K562 (cell line): ENCODE measurements around the gene MINK1. TPM values are rescaled to one million over a fixed set of nuclear protein-coding genes. Genes with fewer than 3 reads are reported as not detected.
A peak's percentile ranks its signal among the peaks of the same experiment; 100 is the strongest.

Experiments
- ATAC-seq: fragments of 200-7000 bp; cut with Tn5 transposase; 3 replicates; pipeline ENCODE4 v1.9.1; 2020; ENCODE audit warnings: moderate library complexity
- BruUV-seq: library from RNA; stranded (reverse); fragments of 400-500 nt; replicated peaks from 2 replicates; lab custom pipeline; 2021; lab: Mats Ljungman, UMichigan
- CTCF ChIA-PET: fragments of 300-600 bp; formaldehyde crosslinking; extraction: SDS; loops from one replicate; lab custom pipeline; 2021; ENCODE audit warnings: low intra/inter-chr PET ratio; lab: Yijun Ruan, JAX
- POLR2A ChIA-PET: fragments of 300-600, 350-650 bp; sonication (Branson Sonifier 250); formaldehyde crosslinking; extraction: SDS; loops from one replicate; lab custom pipeline; 2021; ENCODE audit warnings: antibody characterized with exemption, inconsistent platforms; lab: Yijun Ruan, JAX
- DNase-seq, 4 experiments: peaks; one replicate each; pipeline versions ENCODE4 v3.0.0 to v3.0.0-alpha.2; 2011 to 2018; ENCODE audit warnings: low spot score in 3 of 4, mixed read lengths in 3 of 4; ENCODE audit errors: extremely low read depth in 1 of 4
- FAIRE-seq: peaks from 2 replicates; lab custom pipeline; 2011; peaks lifted over from hg19 to GRCh38; lab: Jason Lieb, UNC
- H2AFZ ChIP-seq: 2 replicates; pipeline ENCODE4 v1.6.0; 2011; ENCODE audit warnings: low read depth, low read length, control low read depth, inconsistent platforms
- H3K27ac ChIP-seq: fragments of 200-600 bp; 3 replicates; pipeline ENCODE4 v1.8.0; 2011; ENCODE audit warnings: low read depth, mild to moderate bottlenecking, control low read depth, inconsistent platforms, low read length, moderate library complexity, mixed read lengths; ENCODE audit errors: extremely low read depth
- H3K27me3 ChIP-seq, 2 experiments: fragments of 300-600 bp in 1 of 2; 2 replicates in 1 of 2; 3 replicates in 1 of 2; pipeline versions ENCODE4 v1.6.0 to v1.8.0; 2011; ENCODE audit warnings: inconsistent platforms in 2 of 2, low read length in 2 of 2, mild to moderate bottlenecking in 1 of 2, mixed read lengths in 1 of 2, moderate library complexity in 1 of 2; ENCODE audit not compliant: control insufficient read depth in 2 of 2, insufficient read depth in 2 of 2
- H3K36me3 ChIP-seq: fragments of 300-600 bp; 3 replicates; pipeline ENCODE4 v1.8.0; 2011; ENCODE audit warnings: mild to moderate bottlenecking, low read length, inconsistent platforms; ENCODE audit not compliant: control insufficient read depth, insufficient read depth
- H3K4me1 ChIP-seq, 2 experiments: fragments of 200-600 bp in 1 of 2; replicated peaks in 1 of 2; 2 replicates in 1 of 2; 3 replicates in 1 of 2; pipeline versions ENCODE4 v1.5.1 to v1.8.0; 2011; ENCODE audit warnings: inconsistent platforms in 2 of 2, low read length in 2 of 2, mild to moderate bottlenecking in 1 of 2, mixed read lengths in 1 of 2, moderate library complexity in 1 of 2; ENCODE audit not compliant: control insufficient read depth in 2 of 2, insufficient read depth in 2 of 2
- H3K4me2 ChIP-seq: 2 replicates; pipeline ENCODE4 v1.6.1; 2011; ENCODE audit warnings: low read length, control low read depth, inconsistent platforms, mixed read lengths; ENCODE audit not compliant: insufficient read depth
- H3K4me3 ChIP-seq: fragments of 200-600 bp; sonication (generic), shearing (Covaris generic); 2 replicates; pipeline ENCODE4 v1.5.1; 2016; ENCODE audit warnings: control low read depth, inconsistent platforms
- H3K79me2 ChIP-seq: fragments of 200-600 bp; 3 replicates; pipeline ENCODE4 v1.8.0; 2011; ENCODE audit warnings: low read length, inconsistent platforms; ENCODE audit not compliant: control insufficient read depth, insufficient read depth
- H3K9ac ChIP-seq, 2 experiments: 2 replicates each; pipeline versions ENCODE4 v1.6.0 to v1.6.1; 2011; ENCODE audit warnings: low read depth in 2 of 2, low read length in 2 of 2, control low read depth in 1 of 2, inconsistent platforms in 1 of 2, mild to moderate bottlenecking in 1 of 2, mixed read lengths in 1 of 2; ENCODE audit not compliant: insufficient read depth in 1 of 2
- H3K9me1 ChIP-seq: one replicate; pipeline ENCODE4 v1.6.0; 2011; ENCODE audit warnings: inconsistent platforms, mild to moderate bottlenecking, low read length, moderate library complexity; ENCODE audit not compliant: control insufficient read depth, insufficient read depth
- H3K9me3 ChIP-seq: replicated peaks from 2 replicates; pipeline ENCODE4 v1.5.1; 2011; ENCODE audit warnings: low read depth, low read length, inconsistent platforms; ENCODE audit not compliant: control insufficient read depth, insufficient read depth
- H4K20me1 ChIP-seq: replicated peaks from 2 replicates; pipeline ENCODE4 v1.6.1; 2011; ENCODE audit warnings: low read length, inconsistent platforms, mixed read lengths; ENCODE audit not compliant: control insufficient read depth, insufficient read depth
- KAT7 ChIP-seq: sonication (generic); formaldehyde crosslinking; IDR thresholded peaks from 2 replicates; pipeline ENCODE4 v1.8.0; 2022; ENCODE audit warnings: missing genetic modification reagents, mild to moderate bottlenecking, borderline replicate concordance
- MEIS2 ChIP-seq: fragments of 450-650 bp; IDR thresholded peaks from 2 replicates; pipeline ENCODE4 v1.6.1; 2014; ENCODE audit warnings: mild to moderate bottlenecking; ENCODE audit not compliant: partially characterized antibody
- PCBP2 ChIP-seq: fragments of 200-400 bp; formaldehyde crosslinking; IDR thresholded peaks from 2 replicates; pipeline ENCODE4 v1.6.1; 2018; ENCODE audit warnings: low read length, low read depth, mild to moderate bottlenecking, moderate library complexity; ENCODE audit not compliant: poor library complexity, severe bottlenecking
- PHF8 ChIP-seq: fragments of 200-600 bp; sonication (generic); IDR thresholded peaks from 2 replicates; pipeline ENCODE4 v1.6.1; 2012; ENCODE audit warnings: mixed run types, mild to moderate bottlenecking, inconsistent platforms, low read length, moderate library complexity, borderline replicate concordance
- POLR2G ChIP-seq: fragments of 200-400 bp; formaldehyde crosslinking; IDR thresholded peaks from 2 replicates; pipeline ENCODE4 v1.6.1; 2017; ENCODE audit warnings: low read depth, mild to moderate bottlenecking, antibody characterized with exemption, low read length, moderate library complexity
- RBFOX2 ChIP-seq: fragments of 200-400 bp; formaldehyde crosslinking; IDR thresholded peaks from 2 replicates; pipeline ENCODE4 v1.6.1; 2017; ENCODE audit warnings: low read depth, mild to moderate bottlenecking, low read length, moderate library complexity
- RBM25 ChIP-seq: fragments of 200-400 bp; formaldehyde crosslinking; IDR thresholded peaks from 2 replicates; pipeline ENCODE4 v1.6.1; 2018; ENCODE audit warnings: low read length, low read depth, moderate library complexity; ENCODE audit not compliant: severe bottlenecking
- VEZF1 ChIP-seq: fragments of 200-800 bp; sonication (Bioruptor generic); IDR thresholded peaks from 2 replicates; pipeline ENCODE4 v1.6.1; 2017; ENCODE audit warnings: missing genetic modification characterization, missing compliant biosample characterization
- WGBS: fragments of 100-300 bp; shearing (Covaris generic); methylation state at CpG from one replicate; pipeline ENCODE4 v1.1.6; 2016; ENCODE audit warnings: low coverage, mixed read lengths; ENCODE audit not compliant: insufficient coverage; ENCODE audit errors: missing lambda C conversion rate; 5-methylcytosine and 5-hydroxymethylcytosine counted together
- in situ Hi-C: fragments of 300-500 bp; cut with MboI; formaldehyde crosslinking; loops from 4 replicates; pipeline ENCODE4 v1.15.0; 2018; ENCODE audit warnings: inconsistent platforms, mixed read lengths
- intact Hi-C: fragments of 100-400 bp; cut with micrococcal nuclease; formaldehyde crosslinking; loops from 2 replicates; pipeline ENCODE4 v1.14.2; 2022
- polyA plus RNA-seq, 8 experiments: library from polyadenylated mRNA; depleted of rRNA in 4 of 8; stranded (reverse) in 5 of 8; unstranded in 3 of 8; fragments of >200 nt; fragmentation: Nextera tagmentation in 2 of 8; fragmentation: Illumina TruSeq in 1 of 8; extraction: Ambion mirVana in 2 of 8; extraction: Trizol in 1 of 8; gene quantifications; 2 replicates each; pipeline versions ENCODE4 v1.2.1 to v1.2.3, GENCODE V29; 2011 to 2014; ENCODE audit warnings: inconsistent platforms in 1 of 8, missing spikeins in 1 of 8
- total RNA-seq, 7 experiments: library from RNA; depleted of rRNA in 6 of 7; stranded (reverse); fragments of >200 nt in 6 of 7; fragmentation: Illumina TruSeq in 2 of 7; extraction: Trizol in 2 of 7; gene quantifications; 2 replicates each; pipeline versions ENCODE4 v1.2.1 to v1.2.3, GENCODE V29; 2011 to 2021; ENCODE audit warnings: low replicate concordance in 1 of 7
- TF ChIP-seq, protein P1 (sequence below): fragments of 450-650 bp; IDR thresholded peaks from 2 replicates; pipeline ENCODE4 v1.6.1; 2016; ENCODE audit warnings: borderline replicate concordance

The MINK1 gene
- total and polyA plus RNA-seq, 9 of the 15 experiments (the other 6 are each of a cell fraction or from before 2014, with no cell fraction given), result 0.11 to 54.2 (median 14.9) TPM

DNA sequence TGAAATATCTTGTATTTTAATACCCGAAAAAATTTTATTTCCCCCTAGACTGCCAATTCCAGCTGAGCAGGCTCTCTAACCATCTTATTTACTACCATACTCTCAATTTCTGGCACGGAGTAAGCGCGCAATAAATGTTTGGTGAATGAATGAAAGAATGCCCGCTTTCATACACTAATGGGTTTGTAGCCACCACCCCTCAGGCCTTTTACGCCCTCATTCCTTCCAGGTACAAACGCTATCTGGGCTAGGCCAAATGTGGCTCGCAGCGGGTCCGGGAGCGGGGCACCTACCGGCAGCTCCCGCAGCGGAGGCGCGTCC, 26.7 kb upstream of the MINK1 start (continued):
- no peak for TF ChIP-seq PCBP2
- TF ChIP-seq RBFOX2, result no peak
- TF ChIP-seq MEIS2, result no peak
- no peak for TF ChIP-seq KAT7 (CRISPR knock-in tag)

GRCh38 chr17:4806777-4807604, 26.1 kb upstream of the MINK1 start, which contains the start of gene PLD2:
Gene PLD2 (plus strand): TSS chr17:4807152. CDS start chr17:4807773, 621 bp downstream.
- H3K4me3 ChIP-seq, result peak within 1 kb of the TSS; percentile 52
- H3K36me3 ChIP-seq, result no peaks in the 10 kb centered on the region
- FAIRE-seq, result peak; percentile 15
- no peaks in the 10 kb centered on the region for H3K27me3 ChIP-seq
- in situ Hi-C loops, result no loop called here
- no peaks in the 10 kb centered on the region for H3K79me2 ChIP-seq
- POLR2A ChIA-PET, result interaction anchor here (0.6 kb wide), 3 partner anchors 70 to 303 kb away, joined by 3 to 4 read pairs (median 3); no protein-coding TSS in a partner anchor
- intact Hi-C loops, result no loop called here
- CTCF ChIA-PET, result no interaction called here
- H3K27ac ChIP-seq, result no peak within 1 kb of the TSS; the same call in 2 of the 3 replicates
- no peaks in the 10 kb centered on the region for H3K9me1 ChIP-seq
- peak; percentile 100 for ATAC-seq
- peak within 1 kb of the TSS; percentile 78 for H3K4me2 ChIP-seq
- no TSS peak for BruUV-seq
- 0% methylated on average over 22 of the region's 106 CpGs for WGBS
- H3K9ac ChIP-seq, result peak within 1 kb of the TSS; percentile 56 to 92
- peaks cover 3 to 22% of the 10 kb centered on the region in 2 experiments; a peak in 3 of 5 replicates for H3K4me1 ChIP-seq
- no peaks in the 10 kb centered on the region for H3K9me3 ChIP-seq
- peak; percentile 84 to 96 (median 96) for DNase-seq
- no peaks in the 10 kb centered on the region; the same call in 1 of the 2 replicates for H4K20me1 ChIP-seq
- peak within 1 kb of the TSS; percentile 79 for H2AFZ ChIP-seq
- TF ChIP-seq PHF8, result peak; percentile 62; the same call in 1 of the 2 replicates
- TF ChIP-seq RBM25, result peak; percentile 48
- peak; percentile 73 for TF ChIP-seq POLR2G
- TF ChIP-seq, protein P1, sequence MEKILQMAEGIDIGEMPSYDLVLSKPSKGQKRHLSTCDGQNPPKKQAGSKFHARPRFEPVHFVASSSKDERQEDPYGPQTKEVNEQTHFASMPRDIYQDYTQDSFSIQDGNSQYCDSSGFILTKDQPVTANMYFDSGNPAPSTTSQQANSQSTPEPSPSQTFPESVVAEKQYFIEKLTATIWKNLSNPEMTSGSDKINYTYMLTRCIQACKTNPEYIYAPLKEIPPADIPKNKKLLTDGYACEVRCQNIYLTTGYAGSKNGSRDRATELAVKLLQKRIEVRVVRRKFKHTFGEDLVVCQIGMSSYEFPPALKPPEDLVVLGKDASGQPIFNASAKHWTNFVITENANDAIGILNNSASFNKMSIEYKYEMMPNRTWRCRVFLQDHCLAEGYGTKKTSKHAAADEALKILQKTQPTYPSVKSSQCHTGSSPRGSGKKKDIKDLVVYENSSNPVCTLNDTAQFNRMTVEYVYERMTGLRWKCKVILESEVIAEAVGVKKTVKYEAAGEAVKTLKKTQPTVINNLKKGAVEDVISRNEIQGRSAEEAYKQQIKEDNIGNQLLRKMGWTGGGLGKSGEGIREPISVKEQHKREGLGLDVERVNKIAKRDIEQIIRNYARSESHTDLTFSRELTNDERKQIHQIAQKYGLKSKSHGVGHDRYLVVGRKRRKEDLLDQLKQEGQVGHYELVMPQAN, result no peak
- TF ChIP-seq VEZF1 (CRISPR knock-in tag), result peak; percentile 65
